B cell (primary cell): ENCODE results near the gene FAM216A.

Experiments used
- CTCF ChIP-seq: fragments of 200-600 bp; IDR thresholded peaks from one replicate; pipeline ENCODE4 v1.8.0; 2022; ENCODE audit warnings: antibody characterized with exemption, mild to moderate bottlenecking
- EZH2 ChIP-seq: IDR thresholded peaks from 2 replicates; pipeline ENCODE4 v1.6.1; 2012; ENCODE audit warnings: borderline replicate concordance, low read depth, mild to moderate bottlenecking, moderate library complexity, low read length; ENCODE audit not compliant: insufficient read depth, poor library complexity, severe bottlenecking

- no peak for TF ChIP-seq CTCF
- TF ChIP-seq EZH2: no peak
These were observed 64.0 kb downstream of the FAM216A start for GRCh38 chr12:110532644-110533043.
